H1 (cell line): ENCODE data around the gene SSR1. TPM values are rescaled to one million over a fixed set of nuclear protein-coding genes. Genes with fewer than 3 reads are reported as not detected.

Experiments
- RFX5 ChIP-seq: IDR thresholded peaks from 2 replicates; pipeline ENCODE4 v1.6.1; 2011; ENCODE audit warnings: low read depth, low read length, improper control_type of control experiment, borderline replicate concordance
- polyA plus RNA-seq, 7 experiments: library from polyadenylated mRNA; depleted of rRNA in 3 of 7; stranded (reverse) in 5 of 7; unstranded in 2 of 7; fragments of >200 nt in 5 of 7; fragments of 200-250 nt in 2 of 7; gene quantifications; 1 replicate in 5 of 7; 2 replicates in 1 of 7; 4 replicates in 1 of 7; pipeline versions ENCODE4 v1.2.1 to v1.2.3, GENCODE V29; 2011 to 2013; ENCODE audit warnings: missing spikeins in 2 of 7, mixed read lengths in 2 of 7
- total RNA-seq: library from RNA; stranded (reverse); fragmentation: NEBNext Ultra II Directional; extraction: Animal tissue kit (Norgen Biotek cat#: 25700); gene quantifications from 2 replicates; pipeline ENCODE4 v1.2.1, GENCODE V29; 2021

SSR1 gene
- total and polyA plus RNA-seq, 2 of the 8 experiments (the other 6 are each of a cell fraction or from before 2014, with no cell fraction given), result 26.6 to 117 TPM

GRCh38 chr6:7316658-7317533 lies 3.9 kb upstream of the SSR1 start (continued):
- no peak for TF ChIP-seq RFX5
